ENCODE data around the gene YIPF5.

GRCh38 chr5:144121577-144121976 lies 48.9 kb downstream of the YIPF5 start:
- TF ChIP-seq CTCF (conservative IDR thresholded peaks at IDR 0.05; ENCODE audit: low read depth, low read length) (no peak), EZH2 (IDR thresholded peaks at IDR 0.05; ENCODE audit: low read length, unreplicated experiment) (no peak), EZH2phosphoT487 (IDR thresholded peaks at IDR 0.05; ENCODE audit: borderline replicate concordance, low read length) (no peak)

Measured in PC-3 (cell line).